Uterine smooth muscle cell (primary cell): ENCODE data around the gene SEH1L. TPM values are rescaled to one million over a fixed set of nuclear protein-coding genes. Genes with fewer than 3 reads are reported as not detected.

Experiments used
- total RNA-seq: library from RNA; depleted of rRNA; stranded (reverse); fragments of >200 nt; gene quantifications from 2 replicates; pipeline ENCODE4 v1.2.3, GENCODE V29; 2014

The SEH1L gene
- 62.1 and 87.5 TPM in 2 replicates for total RNA-seq

GRCh38 chr18:12947285-12948049, at the start of gene SEH1L:
TSS of gene SEH1L (plus strand) at chr18:12948011. CDS start at chr18:12948122, 111 bp downstream.

GRCh38 chr18:12990967-12991820, 43.4 kb downstream of the SEH1L start, which contains the start of gene CEP192:
TSS of gene CEP192 (plus strand) at chr18:12991362. CDS start at chr18:12999425, 8,063 bp downstream.

Other genes with a start within 250 kb of the SEH1L start
- gene CEP76, start 245.3 kb upstream of the SEH1L start, total RNA-seq = 10.9 and 13.3 TPM in 2 replicates
- 51.0 and 72.8 TPM in 2 replicates for gene PSMG2, start 245.0 kb upstream of the SEH1L start, total RNA-seq
- gene PTPN2, start 63.8 kb upstream of the SEH1L start, total RNA-seq = 22.4 and 24.2 TPM in 2 replicates
- gene CEP192, start 43.4 kb downstream of the SEH1L start, total RNA-seq = 35.1 and 43.8 TPM in 2 replicates